GM21360 (cell line): ENCODE data around the gene RMND5A.

Source experiments
- ATAC-seq: cut with Tn5 transposase; IDR thresholded peaks from one replicate; pipeline ENCODE4 v1.9.1; 2021; ENCODE audit warnings: mild to moderate bottlenecking, moderate library complexity; ENCODE audit not compliant: unreplicated experiment

RMND5A gene

GRCh38 chr2:86790134-86790675 is 70.1 kb downstream of the RMND5A start:
- ATAC-seq, result no peak

- no peak for ATAC-seq
These were observed 70.8 kb downstream of the RMND5A start, which contains the start of gene CD8A for GRCh38 chr2:86790676-86791572. CD8A (minus strand) TSS chr2:86790913; CDS start chr2:86790825, 88 bp downstream.

DNA sequence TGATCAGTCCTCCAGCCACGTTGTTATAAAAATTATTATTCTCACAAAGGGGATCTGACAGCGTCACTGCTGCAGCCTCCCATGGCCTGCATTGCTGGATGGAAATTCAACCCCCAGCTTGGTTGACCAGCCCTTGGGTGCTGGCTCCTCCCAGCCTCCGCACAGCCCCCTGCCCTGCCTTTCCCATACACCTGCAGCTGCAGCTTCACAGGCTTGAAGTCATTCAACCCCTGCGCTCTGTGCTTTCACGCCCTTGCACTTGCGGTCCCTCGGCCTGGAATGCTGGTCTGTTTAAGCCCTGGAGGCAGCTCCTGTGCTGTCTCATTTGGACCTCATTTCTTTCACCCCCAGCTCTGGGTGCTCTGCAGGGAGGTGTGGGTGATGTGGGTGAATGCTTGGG is 71.5 kb downstream of the RMND5A start:
- ATAC-seq, result no peak

- no peak for ATAC-seq
These were observed 73.7 kb downstream of the RMND5A start for GRCh38 chr2:86793752-86794151.

GRCh38 chr2:86794861-86795260 is 74.8 kb downstream of the RMND5A start:
- ATAC-seq, result no peak

- ATAC-seq, result no peak
These were observed 80.9 kb downstream of the RMND5A start for GRCh38 chr2:86800856-86801567.

- ATAC-seq, result no peak
These were observed 86.2 kb downstream of the RMND5A start for GRCh38 chr2:86806059-86806857.

DNA sequence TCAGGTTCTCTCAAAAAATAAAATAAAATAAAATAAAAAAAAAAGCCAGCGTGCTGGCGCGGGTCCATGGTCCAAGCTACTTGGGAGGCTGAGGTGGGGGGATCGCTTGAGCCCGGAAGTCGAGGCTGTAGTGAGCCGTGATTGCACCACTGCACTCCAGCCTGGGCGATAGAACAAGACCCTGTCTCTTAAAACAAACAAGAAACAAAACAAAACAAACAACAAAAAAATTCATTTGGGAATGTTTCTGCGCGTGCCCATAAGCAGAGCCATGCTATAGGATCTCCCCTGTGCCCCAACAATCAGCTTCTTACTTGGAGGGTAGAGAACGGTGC is 87.0 kb downstream of the RMND5A start:
- ATAC-seq, result no peak

- ATAC-seq, result no peak
These were observed 87.6 kb downstream of the RMND5A start for GRCh38 chr2:86807468-86808275.

DNA sequence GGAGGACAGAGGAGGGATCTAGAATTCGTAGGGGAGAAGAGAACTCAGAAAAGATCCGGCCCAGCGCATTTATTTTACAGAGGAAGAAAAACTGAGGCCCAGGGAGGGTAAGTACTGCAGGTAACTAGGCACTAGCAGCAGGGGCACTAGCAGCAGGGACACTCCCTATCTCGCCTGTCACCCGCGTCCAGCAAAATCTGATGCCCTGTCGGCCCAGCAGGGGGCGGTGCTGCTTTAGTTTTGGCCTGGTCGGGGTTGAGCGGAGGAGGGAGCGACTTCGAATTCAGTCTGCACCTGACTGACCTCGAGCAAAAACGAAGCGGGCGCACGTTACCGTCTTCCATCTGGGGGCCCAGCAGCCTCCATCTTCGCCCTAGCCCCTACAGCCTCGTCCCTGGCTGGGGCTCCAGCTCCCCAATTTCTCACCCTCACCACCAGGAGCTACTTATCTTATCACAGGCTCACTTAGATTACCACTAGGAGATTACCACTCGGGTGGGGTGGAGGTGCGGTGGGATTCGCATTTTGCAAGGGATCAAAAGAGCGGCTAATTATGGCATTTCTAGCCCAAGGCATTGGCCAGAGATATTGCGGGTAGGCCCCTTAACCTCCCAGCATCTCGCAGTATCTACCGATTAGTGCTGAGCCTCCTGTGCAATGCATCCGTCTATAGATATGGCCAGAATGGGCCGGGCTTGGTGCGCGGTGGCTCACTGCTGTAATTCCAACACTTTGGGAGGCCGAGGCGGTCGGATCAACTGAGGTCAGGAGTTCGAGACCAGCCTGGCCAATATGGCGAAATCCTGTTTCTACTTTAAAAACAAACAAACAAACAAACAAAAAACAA is 88.4 kb downstream of the RMND5A start:
- ATAC-seq, result peak; percentile 93

GRCh38 chr2:86809481-86810121 is 89.5 kb downstream of the RMND5A start:
- no peak for ATAC-seq

GRCh38 chr2:86815611-86816010 is 95.5 kb downstream of the RMND5A start:
- ATAC-seq, result no peak

- ATAC-seq, result no peak
These were observed 98.2 kb downstream of the RMND5A start for GRCh38 chr2:86818114-86818801.

GRCh38 chr2:86818957-86819356 is 98.9 kb downstream of the RMND5A start:
- ATAC-seq, result no peak

GRCh38 chr2:86821306-86821705 is 101.2 kb downstream of the RMND5A start:
- ATAC-seq, result no peak

- ATAC-seq, result no peak
These were observed 101.8 kb downstream of the RMND5A start for GRCh38 chr2:86821842-86822241.

DNA sequence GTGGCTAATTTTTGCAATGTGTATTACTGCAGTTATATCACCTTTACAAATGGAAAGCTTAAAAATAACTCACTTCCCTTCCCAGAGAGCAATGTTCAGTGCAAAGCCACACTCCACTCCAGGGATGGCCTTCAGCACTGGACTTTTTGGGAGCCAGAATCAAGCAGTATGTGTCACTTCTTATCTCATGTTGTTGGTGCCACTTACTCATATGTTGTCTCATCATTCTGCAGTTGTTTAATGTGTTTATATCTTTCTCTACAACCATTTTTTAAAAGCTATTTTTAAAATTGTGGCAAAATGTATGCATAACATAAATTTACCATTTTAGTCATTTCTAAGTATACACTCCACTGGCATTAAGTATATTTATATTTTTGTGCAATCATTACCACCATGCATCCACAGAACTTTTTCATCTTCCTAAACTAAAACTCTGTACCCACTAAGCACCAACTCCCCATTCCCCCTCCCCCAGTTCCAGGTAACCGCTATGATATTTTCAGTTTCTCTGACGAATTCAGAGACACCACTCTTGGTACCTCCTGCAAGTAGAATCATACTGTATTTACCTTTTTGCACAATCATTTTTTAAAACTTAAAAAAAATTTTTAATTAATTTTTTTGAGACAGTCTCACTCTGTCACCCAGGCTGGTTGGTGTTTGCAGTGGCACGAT is 102.7 kb downstream of the RMND5A start:
- no peak for ATAC-seq
